HepG2 (cell line): Measurements from ENCODE around the gene SMYD1. TPM values are rescaled to one million over a fixed set of nuclear protein-coding genes. Genes with fewer than 3 reads are reported as not detected.

ENCODE experiments used
- ATAC-seq: fragments of 200-7000 bp; cut with Tn5 transposase; 3 replicates; pipeline ENCODE4 v1.9.1; 2020; ENCODE audit warnings: mild to moderate bottlenecking, moderate library complexity
- BruUV-seq: library from RNA; stranded (reverse); fragments of 400-500 nt; replicated peaks from 2 replicates; lab custom pipeline; 2021; lab: Mats Ljungman, UMichigan
- CTCF ChIA-PET: fragments of 300-600 bp; formaldehyde crosslinking; extraction: SDS; loops from one replicate; lab custom pipeline; 2021; ENCODE audit warnings: low total read pairs, inconsistent platforms, low intra/inter-chr PET ratio; lab: Yijun Ruan, JAX
- POLR2A ChIA-PET: fragments of 350-600 bp; sonication (Branson Sonifier 250); formaldehyde crosslinking; loops from one replicate; lab custom pipeline; 2020; ENCODE audit warnings: antibody characterized with exemption, inconsistent platforms; lab: Yijun Ruan, JAX
- DNase-seq: peaks from one replicate; pipeline ENCODE4 v3.0.0-alpha.2; 2015; ENCODE audit warnings: low spot score
- FAIRE-seq: peaks from 3 replicates; lab custom pipeline; 2011; peaks lifted over from hg19 to GRCh38; lab: Jason Lieb, UNC
- H2AFZ ChIP-seq: one replicate; pipeline ENCODE4 v1.6.1; 2011; ENCODE audit warnings: low read length, inconsistent platforms
- H3K27ac ChIP-seq: fragments of 300-600 bp; 3 replicates; pipeline ENCODE4 v1.8.0; 2011; ENCODE audit warnings: mixed run types, mild to moderate bottlenecking, mixed read lengths, low read length, inconsistent platforms; ENCODE audit not compliant: insufficient read depth; ENCODE audit errors: extremely low read length
- H3K27me3 ChIP-seq, 2 experiments: fragments of 200-600 bp in 1 of 2; 2 replicates in 1 of 2; 3 replicates in 1 of 2; pipeline versions ENCODE4 v1.6.0 to v1.8.0; 2011; ENCODE audit warnings: low read length in 2 of 2, mild to moderate bottlenecking in 2 of 2, moderate library complexity in 2 of 2, inconsistent platforms in 1 of 2; ENCODE audit not compliant: insufficient read depth in 2 of 2, control insufficient read depth in 1 of 2
- H3K36me3 ChIP-seq, 2 experiments: fragments of 200-600 bp in 1 of 2; replicated peaks in 1 of 2; 2 replicates in 1 of 2; 3 replicates in 1 of 2; pipeline versions ENCODE4 v1.5.1 to v1.8.0; 2011; ENCODE audit warnings: low read length in 2 of 2, inconsistent platforms in 1 of 2; ENCODE audit not compliant: insufficient read depth in 2 of 2, control insufficient read depth in 1 of 2
- H3K4me1 ChIP-seq: 2 replicates; pipeline ENCODE4 v1.5.1; 2012; ENCODE audit warnings: low read length, inconsistent platforms; ENCODE audit not compliant: insufficient read depth
- H3K4me2 ChIP-seq: 2 replicates; pipeline ENCODE4 v1.6.0; 2011; ENCODE audit warnings: low read depth, low read length, inconsistent platforms
- H3K4me3 ChIP-seq, 3 experiments: fragments of 200-600 bp in 1 of 3; sonication (generic), shearing (Covaris generic) in 1 of 3; replicated peaks in 1 of 3; 2 replicates each; pipeline ENCODE4 v1.5.1; 2011 to 2016; ENCODE audit warnings: low read length in 3 of 3, inconsistent platforms in 2 of 3, low read depth in 2 of 3, mild to moderate bottlenecking in 2 of 3, control low read depth in 1 of 3, mixed read lengths in 1 of 3; ENCODE audit not compliant: insufficient read depth in 1 of 3
- H3K79me2 ChIP-seq: one replicate; pipeline ENCODE4 v1.6.1; 2011; ENCODE audit warnings: low read length, inconsistent platforms; ENCODE audit not compliant: insufficient read depth
- H3K9ac ChIP-seq: 2 replicates; pipeline ENCODE4 v1.6.0; 2011; ENCODE audit warnings: mild to moderate bottlenecking, low read depth, low read length, inconsistent platforms; ENCODE audit not compliant: insufficient read depth
- H3K9me3 ChIP-seq: 2 replicates; pipeline ENCODE4 v1.5.1; 2012; ENCODE audit warnings: mild to moderate bottlenecking, low read length
- H4K20me1 ChIP-seq: 2 replicates; pipeline ENCODE4 v1.6.0; 2011; ENCODE audit warnings: inconsistent platforms, mild to moderate bottlenecking, low read length, moderate library complexity; ENCODE audit not compliant: insufficient read depth
- BRD4 ChIP-seq: sonication (generic); formaldehyde crosslinking; IDR thresholded peaks from 2 replicates; pipeline ENCODE4 v1.4.0; 2020; ENCODE audit warnings: missing genetic modification reagents
- MAZ ChIP-seq, 2 experiments: sonication (generic) in 1 of 2; formaldehyde crosslinking in 1 of 2; IDR thresholded peaks; 2 replicates each; pipeline versions ENCODE4 v1.5.0 to v1.6.1; 2012 to 2020; ENCODE audit warnings: low read depth in 2 of 2, mild to moderate bottlenecking in 2 of 2, borderline replicate concordance in 1 of 2, improper control_type of control experiment in 1 of 2, low read length in 1 of 2, missing genetic modification reagents in 1 of 2, moderate library complexity in 1 of 2
- RARG ChIP-seq: sonication (generic); formaldehyde crosslinking; IDR thresholded peaks from 2 replicates; pipeline ENCODE4 v1.4.0; 2020; ENCODE audit warnings: low read depth, mild to moderate bottlenecking, missing genetic modification reagents
- RBM22 ChIP-seq: fragments of 200-400 bp; formaldehyde crosslinking; optimal IDR thresholded peaks from 2 replicates; pipeline ENCODE3; 2017; ENCODE audit warnings: mild to moderate bottlenecking, low read length, moderate library complexity
- SPEN ChIP-seq: sonication (generic); formaldehyde crosslinking; IDR thresholded peaks from 2 replicates; pipeline ENCODE4 v1.5.1; 2020; ENCODE audit warnings: low read depth, mild to moderate bottlenecking, missing genetic modification reagents
- ZBTB7B ChIP-seq: sonication (generic); formaldehyde crosslinking; IDR thresholded peaks from 2 replicates; pipeline ENCODE4 v1.4.0; 2020; ENCODE audit warnings: missing genetic modification reagents
- ZFY ChIP-seq: sonication (generic); formaldehyde crosslinking; IDR thresholded peaks from 2 replicates; pipeline ENCODE4 v1.4.0; 2020; ENCODE audit warnings: missing genetic modification reagents
- ZNF558 ChIP-seq: sonication (generic); formaldehyde crosslinking; IDR thresholded peaks from 2 replicates; pipeline ENCODE4 v1.9.0; 2022; ENCODE audit warnings: mild to moderate bottlenecking, missing genetic modification reagents, borderline replicate concordance
- ZNF629 ChIP-seq: sonication (generic); formaldehyde crosslinking; conservative IDR thresholded peaks from 2 replicates; pipeline ENCODE4 v1.5.0; 2020; ENCODE audit warnings: missing genetic modification reagents
- ZNF644 ChIP-seq: IDR thresholded peaks from 2 replicates; pipeline ENCODE4 v1.6.1; 2016; ENCODE audit warnings: low read depth
- ZNF670 ChIP-seq: sonication (generic); formaldehyde crosslinking; IDR thresholded peaks from 2 replicates; pipeline ENCODE4 v1.8.0; 2022; ENCODE audit warnings: mild to moderate bottlenecking, missing genetic modification reagents, borderline replicate concordance
- ZNF749 ChIP-seq: sonication (generic); formaldehyde crosslinking; IDR thresholded peaks from 2 replicates; pipeline ENCODE4 v1.8.0; 2022; ENCODE audit warnings: mild to moderate bottlenecking, missing genetic modification reagents, moderate library complexity, borderline replicate concordance
- ZNF775 ChIP-seq: sonication (generic); formaldehyde crosslinking; IDR thresholded peaks from 2 replicates; pipeline ENCODE4 v1.4.0; 2020; ENCODE audit warnings: missing genetic modification reagents, mild to moderate bottlenecking, moderate library complexity, borderline replicate concordance
- WGBS: methylation state at CpG from one replicate; pipeline ENCODE4 v1.1.6; 2017; ENCODE audit warnings: low lambda C conversion rate; 5-methylcytosine and 5-hydroxymethylcytosine counted together
- in situ Hi-C: cut with HindIII; loops from 2 replicates; pipeline ENCODE4 v1.10.0; 2017; ENCODE audit warnings: low pct_unique_long_range_greater_than_20kb; ENCODE audit not compliant: extremely low pct_ligation_motif_present
- intact Hi-C: fragments of 100-400 bp; cut with micrococcal nuclease; formaldehyde crosslinking; loops from one replicate; pipeline ENCODE4 v1.10.0; 2022; ENCODE audit not compliant: unreplicated experiment
- polyA plus RNA-seq, 8 experiments: library from polyadenylated mRNA; depleted of rRNA in 3 of 8; stranded (reverse) in 7 of 8; unstranded in 1 of 8; fragments of >200 nt; fragmentation: Illumina TruSeq in 4 of 8; extraction: Trizol in 4 of 8; gene quantifications; 2 replicates each; pipeline versions ENCODE4 v1.2.1 to v1.2.3, GENCODE V29; 2011 to 2016; ENCODE audit warnings: low read depth in 4 of 8, missing spikeins in 1 of 8, mixed read lengths in 1 of 8; ENCODE audit not compliant: insufficient read depth in 1 of 8
- total RNA-seq, 5 experiments: library from RNA; depleted of rRNA; stranded (reverse); fragments of >200 nt; fragmentation: Illumina TruSeq; extraction: Trizol; gene quantifications; 2 replicates each; pipeline ENCODE4 v1.2.3, GENCODE V29; 2016; ENCODE audit warnings: low read depth in 1 of 5
- TF ChIP-seq, protein P1 (sequence below): sonication (generic); formaldehyde crosslinking; IDR thresholded peaks from 2 replicates; pipeline ENCODE4 v1.5.0; 2020; ENCODE audit warnings: mild to moderate bottlenecking, missing genetic modification reagents, borderline replicate concordance
- TF ChIP-seq, protein P2 (sequence below): sonication (generic); formaldehyde crosslinking; IDR thresholded peaks from 2 replicates; pipeline ENCODE4 v1.4.0; 2020; ENCODE audit warnings: missing genetic modification reagents, borderline replicate concordance
- TF ChIP-seq, protein P3 (sequence below): sonication (generic); formaldehyde crosslinking; IDR thresholded peaks from 2 replicates; pipeline ENCODE4 v1.8.1; 2022; ENCODE audit warnings: low read depth, mild to moderate bottlenecking, missing genetic modification reagents

Gene SMYD1
- total and polyA plus RNA-seq, 2 of the 13 experiments (the other 11 are each of a cell fraction or from before 2014, with no cell fraction given) = not detected

DNA sequence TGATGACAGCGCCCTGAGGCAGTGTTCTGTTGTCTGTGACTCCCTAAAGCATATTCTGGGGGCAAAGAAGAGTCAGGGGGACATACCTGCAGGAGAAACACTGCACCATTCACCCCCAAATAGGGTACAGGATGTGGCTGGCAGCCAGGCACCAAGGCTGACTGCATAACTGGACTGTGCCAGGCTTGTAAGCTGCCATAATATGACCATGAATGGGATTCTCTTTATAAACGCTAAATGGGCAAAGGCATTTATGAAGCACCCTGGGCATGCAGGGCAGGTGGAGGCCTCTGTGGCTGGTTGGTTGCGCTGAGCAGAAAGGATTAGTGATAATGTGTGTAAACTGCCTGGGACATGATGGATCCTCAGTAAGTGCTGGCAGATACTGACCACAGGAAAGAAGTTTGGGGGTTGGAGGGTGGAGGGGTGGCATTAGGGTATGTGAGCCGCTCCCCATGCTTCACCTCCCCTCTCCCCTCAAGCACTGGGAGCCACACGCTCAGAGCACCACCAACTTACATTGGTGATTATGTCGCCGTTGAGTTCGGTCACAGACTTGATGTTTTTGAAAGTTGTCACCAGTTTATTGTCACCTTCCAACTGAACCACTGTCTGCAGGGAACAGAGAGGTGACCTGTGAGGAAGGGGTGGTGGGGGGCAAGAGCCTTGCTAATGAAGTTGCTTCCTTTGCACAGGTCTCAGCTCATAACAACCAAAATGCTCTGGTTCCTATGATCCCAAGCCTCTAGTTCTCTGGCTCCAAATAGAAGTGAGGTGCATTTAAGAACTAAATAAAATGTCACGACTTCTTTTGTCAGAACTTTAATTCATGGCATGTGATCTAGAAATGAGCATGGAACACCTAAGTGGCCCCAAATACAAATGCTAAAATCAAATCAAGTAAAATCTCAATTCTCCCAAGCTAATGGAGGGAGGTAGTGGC lies 56.6 kb downstream of the SMYD1 start:
- FAIRE-seq = no peak
- peak overlapping the region in 2 of 3 experiments; percentile 1 to 18; a peak in 2 of 6 replicates for H3K4me3 ChIP-seq
- 95% methylated on average over 9 of the region's 9 CpGs for WGBS
- no peak for TF ChIP-seq MAZ (IDR thresholded peaks at IDR 0.05; ENCODE audit: borderline replicate concordance, low read depth, low read length)
- no peak for TF ChIP-seq MAZ (CRISPR knock-in tag; IDR thresholded peaks at IDR 0.05; ENCODE audit: low read depth)
- peak; percentile 34; the same call in 1 of the 2 replicates for TF ChIP-seq ZNF749 (CRISPR knock-in tag)
- no peak for TF ChIP-seq ZFY (CRISPR knock-in tag)
- TF ChIP-seq RBM22 = peak; percentile 98
- no peak for TF ChIP-seq BRD4 (CRISPR knock-in tag)
- TF ChIP-seq, protein P1, sequence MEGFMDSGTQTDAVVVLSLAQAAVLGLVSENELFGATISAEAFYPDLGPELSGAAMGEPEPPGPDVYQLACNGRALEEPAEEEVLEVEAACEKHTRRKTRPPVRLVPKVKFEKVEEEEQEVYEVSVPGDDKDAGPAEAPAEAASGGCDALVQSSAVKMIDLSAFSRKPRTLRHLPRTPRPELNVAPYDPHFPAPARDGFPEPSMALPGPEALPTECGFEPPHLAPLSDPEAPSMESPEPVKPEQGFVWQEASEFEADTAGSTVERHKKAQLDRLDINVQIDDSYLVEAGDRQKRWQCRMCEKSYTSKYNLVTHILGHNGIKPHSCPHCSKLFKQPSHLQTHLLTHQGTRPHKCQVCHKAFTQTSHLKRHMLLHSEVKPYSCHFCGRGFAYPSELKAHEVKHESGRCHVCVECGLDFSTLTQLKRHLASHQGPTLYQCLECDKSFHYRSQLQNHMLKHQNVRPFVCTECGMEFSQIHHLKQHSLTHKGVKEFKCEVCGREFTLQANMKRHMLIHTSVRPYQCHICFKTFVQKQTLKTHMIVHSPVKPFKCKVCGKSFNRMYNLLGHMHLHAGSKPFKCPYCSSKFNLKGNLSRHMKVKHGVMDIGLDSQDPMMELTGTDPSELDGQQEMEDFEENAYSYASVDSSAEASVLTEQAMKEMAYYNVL = 0 out of 2 replicates have a peak, but pooled peaks have one; percentile 11
- TF ChIP-seq, protein P2, sequence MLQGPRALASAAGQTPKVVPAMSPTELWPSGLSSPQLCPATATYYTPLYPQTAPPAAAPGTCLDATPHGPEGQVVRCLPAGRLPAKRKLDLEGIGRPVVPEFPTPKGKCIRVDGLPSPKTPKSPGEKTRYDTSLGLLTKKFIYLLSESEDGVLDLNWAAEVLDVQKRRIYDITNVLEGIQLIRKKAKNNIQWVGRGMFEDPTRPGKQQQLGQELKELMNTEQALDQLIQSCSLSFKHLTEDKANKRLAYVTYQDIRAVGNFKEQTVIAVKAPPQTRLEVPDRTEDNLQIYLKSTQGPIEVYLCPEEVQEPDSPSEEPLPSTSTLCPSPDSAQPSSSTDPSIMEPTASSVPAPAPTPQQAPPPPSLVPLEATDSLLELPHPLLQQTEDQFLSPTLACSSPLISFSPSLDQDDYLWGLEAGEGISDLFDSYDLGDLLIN (CRISPR knock-in tag) = no peak
- no peak for TF ChIP-seq ZNF670
- no peak for TF ChIP-seq ZNF775 (CRISPR knock-in tag)
- TF ChIP-seq SPEN = no peak
- TF ChIP-seq RARG (CRISPR knock-in tag) = no peak
- TF ChIP-seq, protein P3, sequence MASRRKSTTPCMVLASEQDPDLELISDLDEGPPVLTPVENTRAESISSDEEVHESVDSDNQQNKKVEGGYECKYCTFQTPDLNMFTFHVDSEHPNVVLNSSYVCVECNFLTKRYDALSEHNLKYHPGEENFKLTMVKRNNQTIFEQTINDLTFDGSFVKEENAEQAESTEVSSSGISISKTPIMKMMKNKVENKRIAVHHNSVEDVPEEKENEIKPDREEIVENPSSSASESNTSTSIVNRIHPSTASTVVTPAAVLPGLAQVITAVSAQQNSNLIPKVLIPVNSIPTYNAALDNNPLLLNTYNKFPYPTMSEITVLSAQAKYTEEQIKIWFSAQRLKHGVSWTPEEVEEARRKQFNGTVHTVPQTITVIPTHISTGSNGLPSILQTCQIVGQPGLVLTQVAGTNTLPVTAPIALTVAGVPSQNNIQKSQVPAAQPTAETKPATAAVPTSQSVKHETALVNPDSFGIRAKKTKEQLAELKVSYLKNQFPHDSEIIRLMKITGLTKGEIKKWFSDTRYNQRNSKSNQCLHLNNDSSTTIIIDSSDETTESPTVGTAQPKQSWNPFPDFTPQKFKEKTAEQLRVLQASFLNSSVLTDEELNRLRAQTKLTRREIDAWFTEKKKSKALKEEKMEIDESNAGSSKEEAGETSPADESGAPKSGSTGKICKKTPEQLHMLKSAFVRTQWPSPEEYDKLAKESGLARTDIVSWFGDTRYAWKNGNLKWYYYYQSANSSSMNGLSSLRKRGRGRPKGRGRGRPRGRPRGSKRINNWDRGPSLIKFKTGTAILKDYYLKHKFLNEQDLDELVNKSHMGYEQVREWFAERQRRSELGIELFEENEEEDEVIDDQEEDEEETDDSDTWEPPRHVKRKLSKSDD (CRISPR knock-in tag) = peak; percentile 29; the same call in 1 of the 2 replicates
- TF ChIP-seq ZNF629 (CRISPR knock-in tag) = no peak
- no peak for TF ChIP-seq ZBTB7B
- no peak for TF ChIP-seq ZNF644 (CRISPR knock-in tag)
- TF ChIP-seq ZNF558 = no peak

More for the DNA sequence above, 56.6 kb downstream of the SMYD1 start:
- peaks cover 28% of the 10 kb centered on the region for H3K79me2 ChIP-seq
- ATAC-seq = no peak
- ChIA-PET CTCF (no interaction called here), POLR2A (interaction anchor here (0.6 to 4.4 kb wide), 4 partner anchors 14 to 108 kb away, joined by 3 to 122 read pairs (median 4); partner anchors contain the start of gene RNU2-63P)
- no peaks in the 10 kb centered on the region for H3K9me3 ChIP-seq
- no peak overlapping the region for H3K27ac ChIP-seq
- H3K4me2 ChIP-seq = peak overlapping the region; percentile 90
- intact Hi-C loops (loop anchor here (2.0 kb wide), 2 partner anchors 15 to 55 kb away; no protein-coding TSS in a partner anchor), in situ Hi-C loops (no loop called here)
- BruUV-seq = no TSS peak
- peaks cover 11 to 14% of the 10 kb centered on the region in 2 experiments; a peak in 4 of 5 replicates for H3K36me3 ChIP-seq
- H2AFZ ChIP-seq = no peak overlapping the region
- peaks cover 45% of the 10 kb centered on the region for H4K20me1 ChIP-seq
- H3K27me3 ChIP-seq = no peaks in the 10 kb centered on the region; a peak in 1 of 5 replicates
- no peak for DNase-seq
- H3K9ac ChIP-seq = no peak overlapping the region
- peaks cover 52% of the 10 kb centered on the region for H3K4me1 ChIP-seq
